Ascending aorta (tissue), 2 donors: ENCODE data around the gene CRYBG1. TPM values are rescaled to one million over a fixed set of nuclear protein-coding genes. Genes with fewer than 3 reads are reported as not detected.

ENCODE experiments used
- DNase-seq, 2 donors: peaks; one replicate each; pipeline ENCODE4 v3.0.0-alpha.2; 2019; ENCODE audit warnings: low spot score in 2 of 2
- H3K27ac ChIP-seq, 2 donors: fragments of 200-600 bp; sonication (generic); one replicate each; pipeline ENCODE4 v1.5.1; 2016 to 2017; ENCODE audit warnings: mild to moderate bottlenecking in 1 of 2
- H3K27me3 ChIP-seq: fragments of 200-600 bp; sonication (generic); one replicate; pipeline ENCODE4 v1.5.1; 2017
- H3K36me3 ChIP-seq, 2 donors: fragments of 200-600 bp; sonication (generic); one replicate each; pipeline ENCODE4 v1.5.1; 2016
- H3K4me1 ChIP-seq, 2 donors: fragments of 200-600 bp; sonication (generic); one replicate each; pipeline ENCODE4 v1.5.1; 2016 to 2017; ENCODE audit warnings: mild to moderate bottlenecking in 1 of 2
- H3K4me3 ChIP-seq, 2 donors: fragments of 200-600 bp; sonication (generic); one replicate each; pipeline ENCODE4 v1.5.1; 2016 to 2017; ENCODE audit warnings: mild to moderate bottlenecking in 1 of 2
- H3K9me3 ChIP-seq, 2 donors: fragments of 200-600 bp; sonication (generic); one replicate each; pipeline ENCODE4 v1.5.1; 2016
- CTCF ChIP-seq, 3 experiments: fragments of 200-600 bp in 2 of 3; fragments of 450-650 bp in 1 of 3; sonication (generic) in 2 of 3; IDR thresholded peaks; one replicate each; pipeline ENCODE4 v1.5.1; 2016 to 2019; ENCODE audit warnings: antibody characterized with exemption in 3 of 3, mild to moderate bottlenecking in 1 of 3, moderate library complexity in 1 of 3
- intact Hi-C: fragments of 100-400 bp; cut with DNase I; formaldehyde crosslinking; loops from one replicate; pipeline ENCODE4 v1.15.1; 2023
- total RNA-seq: library from RNA; depleted of rRNA; stranded (reverse); fragments of >200 nt; gene quantifications from one replicate; pipeline ENCODE4 v1.1.0, GENCODE V29; 2016

Gene CRYBG1
- total RNA-seq, 1 donor from 2014 or later, result 6.5 TPM

- no peak overlapping the region for H3K27ac ChIP-seq
- H3K4me3 ChIP-seq, result no peak overlapping the region
- H3K27me3 ChIP-seq, result no peaks in the 10 kb centered on the region
- H3K9me3 ChIP-seq, result no peaks in the 10 kb centered on the region
- no peak for TF ChIP-seq CTCF (IDR thresholded peaks at IDR 0.05)
- no peaks in the 10 kb centered on the region for H3K4me1 ChIP-seq
- no peak for DNase-seq
- no peaks in the 10 kb centered on the region for H3K36me3 ChIP-seq
- intact Hi-C loops, result no loop called here
These were observed 64.9 kb downstream of the CRYBG1 start for GRCh38 chr6:106425382-106425781.

- intact Hi-C loops, result no loop called here
- no peaks in the 10 kb centered on the region for H3K9me3 ChIP-seq
- no peaks in the 10 kb centered on the region for H3K4me1 ChIP-seq
- H3K27ac ChIP-seq, result no peak overlapping the region
- DNase-seq, result no peak
- TF ChIP-seq CTCF (IDR thresholded peaks at IDR 0.05), result no peak
- no peak overlapping the region for H3K4me3 ChIP-seq
- no peaks in the 10 kb centered on the region for H3K27me3 ChIP-seq
- H3K36me3 ChIP-seq, result no peaks in the 10 kb centered on the region
These were observed 65.9 kb downstream of the CRYBG1 start for GRCh38 chr6:106426250-106426970.

GRCh38 chr6:106430466-106430865 is 69.9 kb downstream of the CRYBG1 start:
- Histone ChIP-seq H3K27ac (no peak overlapping the region), H3K36me3 (no peaks in the 10 kb centered on the region), H3K27me3 (no peaks in the 10 kb centered on the region), H3K4me3 (no peak overlapping the region), H3K9me3 (no peaks in the 10 kb centered on the region), H3K4me1 (no peaks in the 10 kb centered on the region)
- DNase-seq, result no peak
- intact Hi-C loops, result no loop called here
- no peak for TF ChIP-seq CTCF (IDR thresholded peaks at IDR 0.05)

- DNase-seq, result no peak
- Histone ChIP-seq H3K4me3 (no peak overlapping the region), H3K27ac (no peak overlapping the region), H3K9me3 (no peaks in the 10 kb centered on the region), H3K27me3 (no peaks in the 10 kb centered on the region), H3K36me3 (no peaks in the 10 kb centered on the region), H3K4me1 (no peaks in the 10 kb centered on the region)
- no peak for TF ChIP-seq CTCF (IDR thresholded peaks at IDR 0.05)
- intact Hi-C loops, result no loop called here
These were observed 70.9 kb downstream of the CRYBG1 start for GRCh38 chr6:106431405-106431804.

GRCh38 chr6:106431972-106432371 is 71.5 kb downstream of the CRYBG1 start:
- DNase-seq, result no peak
- Histone ChIP-seq H3K36me3 (no peaks in the 10 kb centered on the region), H3K9me3 (no peaks in the 10 kb centered on the region), H3K27me3 (no peaks in the 10 kb centered on the region), H3K4me3 (no peak overlapping the region), H3K4me1 (no peaks in the 10 kb centered on the region), H3K27ac (no peak overlapping the region)
- no peak for TF ChIP-seq CTCF (IDR thresholded peaks at IDR 0.05)
- intact Hi-C loops, result no loop called here

- Histone ChIP-seq H3K27me3 (no peaks in the 10 kb centered on the region), H3K36me3 (no peaks in the 10 kb centered on the region), H3K27ac (no peak overlapping the region), H3K9me3 (no peaks in the 10 kb centered on the region), H3K4me1 (no peaks in the 10 kb centered on the region), H3K4me3 (no peak overlapping the region)
- DNase-seq, result no peak
- intact Hi-C loops, result no loop called here
- no peak for TF ChIP-seq CTCF (IDR thresholded peaks at IDR 0.05)
These were observed 74.0 kb downstream of the CRYBG1 start for GRCh38 chr6:106434530-106434929.
